ENCODE data around the gene CTDSPL. TPM values are rescaled to one million over a fixed set of nuclear protein-coding genes. Genes with fewer than 3 reads are reported as not detected.
A peak's percentile ranks its signal among the peaks of the same experiment; 100 is the strongest.
"Not testable (repeated sequence)": the region's sequence is repeated elsewhere in the genome, so short reads cannot be mapped to it uniquely, and the experiment has no call there.

CTDSPL gene
- total RNA-seq, 2 experiments from 2014 or later = 0.90 to 2.1 TPM

DNA sequence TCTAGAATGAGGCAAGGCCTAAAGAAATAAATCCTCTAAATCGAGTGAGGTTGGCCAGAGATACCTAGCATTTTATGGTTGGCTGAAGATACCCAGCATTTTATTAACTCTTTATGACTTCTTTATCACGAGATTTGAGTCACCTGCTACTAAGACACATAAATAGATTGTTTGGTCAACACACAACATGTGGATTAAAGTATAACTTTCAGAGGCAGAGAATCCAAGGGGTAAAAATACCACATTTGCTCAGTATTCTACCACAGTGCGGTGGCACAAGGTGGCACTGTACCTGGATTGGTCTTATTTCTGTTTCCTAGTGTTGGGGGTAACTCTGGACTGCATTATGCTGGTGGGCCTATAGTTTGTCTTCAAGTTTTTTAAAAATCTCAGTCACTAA lies 102.0 kb downstream of the CTDSPL start:
- Mint-ChIP-seq H3K36me3 (ENCODE audit: low read depth) (no peaks in the 10 kb centered on the region), H3K4me3 (no peak overlapping the region), H3K27me3 (ENCODE audit: low read depth) (peaks cover 2% of the 10 kb centered on the region), H3K9me3 (ENCODE audit: insufficient read depth) (no peaks in the 10 kb centered on the region), H3K27ac (no peak overlapping the region), H3K4me1 (ENCODE audit: low read depth) (no peaks in the 10 kb centered on the region)
- DNase-seq (no peak), ATAC-seq (no peak)
- ChIA-PET CTCF (interaction anchor here (4.9 to 5.3 kb wide), 2 partner anchors 11 to 63 kb away, joined by 33 to 69 read pairs; no protein-coding TSS in a partner anchor), POLR2A (no interaction called here)

DNA sequence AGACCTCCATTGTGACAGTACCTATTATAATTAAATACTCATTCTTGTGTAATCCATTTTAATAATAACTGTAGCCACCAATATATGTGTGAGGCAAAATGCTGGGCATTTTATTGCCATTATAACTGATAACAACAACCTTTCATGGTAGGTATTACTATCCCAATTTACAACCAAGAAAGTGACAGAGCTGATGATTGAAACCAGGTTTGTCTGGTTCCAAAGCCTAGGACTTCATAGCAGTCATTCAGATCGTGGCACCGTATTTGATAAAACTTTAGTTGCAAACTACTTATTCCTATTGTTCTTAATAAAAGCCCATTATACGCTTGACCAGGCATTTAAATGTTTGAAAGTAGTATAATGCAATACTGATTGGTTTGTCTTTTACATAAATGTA lies 102.5 kb downstream of the CTDSPL start:
- POLR2A ChIA-PET = interaction anchor here (0.9 kb wide), 1 partner anchor 8 kb away, joined by 3 read pairs; no protein-coding TSS in a partner anchor
- no peaks in the 10 kb centered on the region for H3K4me1 Mint-ChIP-seq (ENCODE audit: low read depth)
- H3K27ac Mint-ChIP-seq = no peak overlapping the region
- no peaks in the 10 kb centered on the region for H3K9me3 Mint-ChIP-seq (ENCODE audit: insufficient read depth)
- no peaks in the 10 kb centered on the region for H3K36me3 Mint-ChIP-seq (ENCODE audit: low read depth)
- H3K27me3 Mint-ChIP-seq (ENCODE audit: low read depth) = peaks cover 2% of the 10 kb centered on the region
- no peak for DNase-seq
- CTCF ChIA-PET = interaction anchor here (1.1 to 5.3 kb wide), 4 partner anchors 10 to 89 kb away, joined by 3 to 69 read pairs (median 18); no protein-coding TSS in a partner anchor
- no peak for ATAC-seq
- no peak overlapping the region for H3K4me3 Mint-ChIP-seq

DNA sequence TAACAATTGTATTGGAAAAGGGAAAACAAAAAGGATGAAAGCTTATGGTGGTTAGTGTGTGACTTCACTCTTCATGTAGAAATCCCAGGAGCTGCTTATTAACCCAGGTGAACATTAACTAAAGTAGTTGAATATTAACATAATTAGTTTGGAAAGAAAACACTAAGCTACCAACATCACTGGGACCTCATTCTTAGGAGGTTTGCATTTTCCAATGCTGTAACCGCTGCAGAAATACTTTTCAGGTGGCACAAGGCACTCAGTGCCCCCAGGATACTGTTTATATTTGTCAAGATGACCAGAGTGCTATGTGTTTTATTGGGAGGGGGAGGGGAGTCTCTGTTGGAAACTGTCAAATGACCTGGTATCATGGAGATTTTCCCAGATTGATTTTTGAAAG lies 103.0 kb downstream of the CTDSPL start:
- ATAC-seq (no peak), DNase-seq (no peak)
- Mint-ChIP-seq H3K27me3 (ENCODE audit: low read depth) (peaks cover 2% of the 10 kb centered on the region), H3K4me3 (no peak overlapping the region), H3K9me3 (ENCODE audit: insufficient read depth) (no peaks in the 10 kb centered on the region), H3K36me3 (ENCODE audit: low read depth) (no peaks in the 10 kb centered on the region), H3K4me1 (ENCODE audit: low read depth) (no peaks in the 10 kb centered on the region), H3K27ac (no peak overlapping the region)
- ChIA-PET CTCF (interaction anchor here (1.1 to 5.3 kb wide), 6 partner anchors 10 to 96 kb away, joined by 3 to 69 read pairs (median 12); no protein-coding TSS in a partner anchor), POLR2A (interaction anchor here (0.9 kb wide), 1 partner anchor 8 kb away, joined by 3 read pairs; no protein-coding TSS in a partner anchor)

DNA sequence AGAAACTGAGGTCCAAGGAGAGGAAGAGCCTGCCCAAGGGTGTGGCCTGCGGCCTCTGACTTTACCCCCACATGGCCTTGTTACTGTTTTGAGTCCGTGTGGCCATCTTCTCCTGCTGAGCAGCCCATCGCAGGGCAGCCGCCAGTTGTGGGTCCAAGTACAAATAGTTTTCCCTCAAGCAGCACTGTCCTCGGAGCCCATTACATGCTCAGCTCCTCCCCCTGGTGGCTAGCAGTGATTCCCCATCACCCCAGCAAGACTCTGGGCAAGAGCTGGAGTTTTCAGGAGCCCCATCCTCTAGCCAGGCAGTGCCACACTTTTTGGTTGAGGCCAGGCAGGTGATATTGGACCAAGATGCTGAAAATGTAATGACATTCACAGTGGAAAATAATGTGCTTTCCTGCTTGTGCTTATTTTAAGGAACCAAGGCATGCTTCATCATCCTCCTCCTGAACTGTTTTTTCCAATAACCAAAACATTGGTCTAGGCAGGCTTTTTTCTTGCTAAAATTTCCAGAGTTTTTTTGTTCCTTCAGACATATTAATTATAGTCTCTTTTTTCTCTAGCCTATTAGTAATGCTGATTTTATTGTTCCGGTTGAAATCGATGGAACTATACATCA lies 105.7 kb downstream of the CTDSPL start:
- DNase-seq (peak; percentile 73), ATAC-seq (peak; percentile 89)
- H3K27me3 Mint-ChIP-seq (ENCODE audit: low read depth) = peaks cover under 1% of the 10 kb centered on the region
- no peaks in the 10 kb centered on the region for H3K9me3 Mint-ChIP-seq (ENCODE audit: insufficient read depth)
- no peaks in the 10 kb centered on the region for H3K4me1 Mint-ChIP-seq (ENCODE audit: low read depth)
- no peak overlapping the region for H3K27ac Mint-ChIP-seq
- CTCF ChIA-PET = interaction anchor here (0.6 to 5.3 kb wide), 38 partner anchors 7 to 160 kb away, joined by 3 to 69 read pairs (median 4); partner anchors contain the start of gene DLEC1
- POLR2A ChIA-PET = interaction anchor here (0.6 to 1.3 kb wide), 2 partner anchors 75 to 112 kb away, joined by 3 to 5 read pairs; no protein-coding TSS in a partner anchor
- no peak overlapping the region for H3K4me3 Mint-ChIP-seq
- no peaks in the 10 kb centered on the region for H3K36me3 Mint-ChIP-seq (ENCODE audit: low read depth)

DNA sequence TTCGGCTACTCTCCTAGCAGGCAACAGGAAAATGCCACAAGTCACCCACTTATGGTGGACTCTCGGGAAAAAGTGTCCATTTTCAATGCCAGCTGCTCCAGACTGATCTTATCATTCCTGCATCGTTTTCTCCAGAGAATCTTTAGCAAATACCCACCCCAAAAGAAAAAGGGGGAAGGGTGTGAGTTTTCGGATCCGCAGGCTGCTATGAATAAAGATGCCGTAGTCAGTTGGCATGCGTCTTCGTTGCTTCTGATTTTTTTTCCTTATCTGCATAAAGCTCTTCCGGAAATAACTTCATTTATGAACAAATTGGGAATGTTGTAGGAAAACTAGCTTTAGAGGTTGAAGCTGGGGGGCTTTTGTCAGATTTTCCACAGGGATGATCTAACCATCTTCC lies 106.5 kb downstream of the CTDSPL start:
- ChIA-PET POLR2A (interaction anchor here (1.3 kb wide), 1 partner anchor 113 kb away, joined by 5 read pairs; no protein-coding TSS in a partner anchor), CTCF (interaction anchor here (0.7 to 5.3 kb wide), 28 partner anchors 8 to 161 kb away, joined by 3 to 69 read pairs (median 4); partner anchors contain the start of gene DLEC1)
- Mint-ChIP-seq H3K27ac (no peak overlapping the region), H3K9me3 (ENCODE audit: insufficient read depth) (no peaks in the 10 kb centered on the region), H3K4me1 (ENCODE audit: low read depth) (no peaks in the 10 kb centered on the region), H3K4me3 (no peak overlapping the region), H3K27me3 (ENCODE audit: low read depth) (no peaks in the 10 kb centered on the region), H3K36me3 (ENCODE audit: low read depth) (no peaks in the 10 kb centered on the region)
- ATAC-seq (no peak), DNase-seq (no peak)

DNA sequence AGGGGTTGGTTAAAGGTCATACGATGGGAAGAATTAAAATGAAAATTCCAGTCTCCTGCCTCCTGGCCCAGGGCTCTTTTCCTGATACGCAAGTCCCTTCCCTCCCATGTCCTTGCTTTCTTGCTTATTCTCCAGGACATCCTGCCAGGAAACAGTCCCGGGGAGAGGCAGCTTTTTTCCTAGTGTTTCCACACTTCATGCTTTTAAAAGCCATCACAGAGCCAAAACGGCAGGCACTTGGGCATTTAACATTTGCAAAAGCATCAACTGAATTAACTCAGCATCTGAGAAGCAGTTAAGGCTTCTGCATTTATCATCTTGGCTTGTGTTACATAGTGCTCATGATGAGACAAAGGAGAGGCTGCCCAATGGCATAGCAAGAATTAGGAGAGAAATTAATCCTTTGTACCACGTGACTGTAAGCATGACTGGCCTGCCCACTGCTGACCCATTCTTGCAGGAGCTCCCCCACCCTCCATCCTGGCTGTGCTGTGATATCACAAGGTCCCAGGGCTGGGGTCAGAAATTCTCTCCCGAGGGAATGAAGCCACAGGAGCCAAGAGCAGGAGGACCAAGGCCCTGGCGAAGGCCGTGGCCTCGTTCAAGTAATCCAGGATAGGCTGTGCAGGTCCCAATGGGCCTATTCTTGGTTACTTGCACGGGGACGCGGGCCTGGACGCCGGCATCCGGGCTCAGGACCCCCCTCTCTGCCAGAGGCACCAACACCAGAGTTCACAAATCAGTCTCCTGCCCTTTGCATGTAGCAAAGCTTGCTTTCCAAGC lies 107.3 kb downstream of the CTDSPL start:
- H3K27ac Mint-ChIP-seq = no peak overlapping the region
- no peaks in the 10 kb centered on the region for H3K27me3 Mint-ChIP-seq (ENCODE audit: low read depth)
- ChIA-PET POLR2A (interaction anchor here (1.5 kb wide), 1 partner anchor 41 kb away, joined by 3 read pairs; no protein-coding TSS in a partner anchor), CTCF (interaction anchor here (1.5 to 5.3 kb wide), 7 partner anchors 12 to 129 kb away, joined by 3 to 69 read pairs (median 8); partner anchors contain the start of gene DLEC1)
- H3K4me1 Mint-ChIP-seq (ENCODE audit: low read depth) = no peaks in the 10 kb centered on the region
- ATAC-seq (no peak), DNase-seq (no peak)
- H3K36me3 Mint-ChIP-seq (ENCODE audit: low read depth) = no peaks in the 10 kb centered on the region
- H3K9me3 Mint-ChIP-seq (ENCODE audit: insufficient read depth) = no peaks in the 10 kb centered on the region
- H3K4me3 Mint-ChIP-seq = no peak overlapping the region

DNA sequence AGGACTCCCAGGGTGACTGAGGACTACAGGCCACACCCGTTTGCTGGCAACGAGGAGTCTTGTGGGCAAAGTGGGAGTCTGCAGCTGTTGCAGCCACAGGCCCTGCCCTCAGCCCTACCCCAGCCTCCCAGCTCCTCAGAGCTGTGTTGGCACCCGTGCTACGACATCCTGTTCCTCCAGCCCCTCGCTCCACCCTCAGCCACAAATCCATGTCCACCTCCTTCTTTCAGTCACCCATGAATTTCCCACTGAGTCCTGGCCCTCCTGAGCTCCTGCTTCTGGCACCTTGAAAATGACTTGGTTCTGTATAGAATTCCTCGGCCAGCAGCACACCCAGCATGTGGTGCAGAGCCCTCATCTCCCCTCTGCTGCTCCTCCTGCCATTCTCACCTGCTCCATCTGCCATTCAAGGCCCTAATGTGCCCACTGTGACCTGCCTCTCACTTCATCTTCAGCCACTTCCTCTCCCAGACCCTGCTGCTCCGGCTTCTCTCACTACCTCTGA lies 108.0 kb downstream of the CTDSPL start:
- Mint-ChIP-seq H3K4me1 (ENCODE audit: low read depth) (peaks cover 2% of the 10 kb centered on the region), H3K9me3 (ENCODE audit: insufficient read depth) (no peaks in the 10 kb centered on the region), H3K4me3 (no peak overlapping the region), H3K36me3 (ENCODE audit: low read depth) (no peaks in the 10 kb centered on the region), H3K27me3 (ENCODE audit: low read depth) (no peaks in the 10 kb centered on the region), H3K27ac (no peak overlapping the region)
- ATAC-seq = no peak
- DNase-seq = no peak
- CTCF ChIA-PET = interaction anchor here (1.5 to 2.1 kb wide), 2 partner anchors 103 to 129 kb away, joined by 3 to 8 read pairs; no protein-coding TSS in a partner anchor
- POLR2A ChIA-PET = interaction anchor here (1.5 kb wide), 1 partner anchor 40 kb away, joined by 3 read pairs; no protein-coding TSS in a partner anchor

DNA sequence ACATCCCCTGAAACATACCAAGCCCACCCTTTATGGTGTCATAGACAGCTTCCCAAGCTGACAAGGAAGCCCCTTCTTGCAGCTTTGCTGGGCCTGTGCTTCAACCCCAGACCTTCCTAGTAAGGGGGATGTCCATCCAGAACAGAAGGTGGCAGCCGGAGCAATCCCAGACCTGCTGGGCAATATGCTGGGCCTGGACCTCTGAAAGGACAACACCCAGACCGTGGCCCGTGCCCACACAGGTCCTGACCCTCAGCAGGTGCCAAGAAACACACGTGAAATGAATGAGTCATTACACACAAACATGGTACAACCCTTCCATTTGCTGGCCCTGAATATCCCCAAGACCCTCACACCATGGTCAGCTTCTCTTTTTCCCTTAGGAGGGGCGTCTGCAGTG lies 109.1 kb downstream of the CTDSPL start:
- ATAC-seq (no peak), DNase-seq (no peak)
- no peak overlapping the region for H3K4me3 Mint-ChIP-seq
- no peaks in the 10 kb centered on the region for H3K27me3 Mint-ChIP-seq (ENCODE audit: low read depth)
- CTCF ChIA-PET = interaction anchor here (1.0 to 2.1 kb wide), 3 partner anchors 68 to 127 kb away, joined by 3 to 8 read pairs (median 3); no protein-coding TSS in a partner anchor
- no peak overlapping the region for H3K27ac Mint-ChIP-seq
- peaks cover 6% of the 10 kb centered on the region for H3K4me1 Mint-ChIP-seq (ENCODE audit: low read depth)
- H3K36me3 Mint-ChIP-seq (ENCODE audit: low read depth) = no peaks in the 10 kb centered on the region
- H3K9me3 Mint-ChIP-seq (ENCODE audit: insufficient read depth) = no peaks in the 10 kb centered on the region
- POLR2A ChIA-PET = interaction anchor here (1.5 kb wide), 1 partner anchor 39 kb away, joined by 3 read pairs; no protein-coding TSS in a partner anchor

DNA sequence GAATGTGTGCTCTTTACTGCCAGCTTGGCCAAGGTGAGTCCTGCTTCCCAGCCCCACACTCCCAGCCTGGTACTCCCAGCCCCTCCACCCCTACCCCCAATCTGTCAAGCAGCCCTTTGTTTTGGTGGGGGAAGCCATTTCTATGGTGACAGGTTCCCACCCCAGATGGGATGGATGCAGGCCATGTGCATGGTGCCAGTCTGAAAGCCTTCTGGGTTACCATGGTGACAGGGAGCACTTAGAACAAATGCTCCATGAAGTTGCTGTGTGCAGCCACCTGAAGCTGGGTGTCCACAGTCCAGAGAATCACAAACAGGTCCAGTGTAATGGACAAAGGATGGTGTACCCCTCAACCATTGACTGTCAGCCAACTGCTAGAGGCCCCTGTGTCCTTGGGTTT lies 109.8 kb downstream of the CTDSPL start:
- H3K27me3 Mint-ChIP-seq (ENCODE audit: low read depth) = no peaks in the 10 kb centered on the region
- ChIA-PET CTCF (interaction anchor here (0.9 kb wide), 1 partner anchor 11 kb away, joined by 3 read pairs; no protein-coding TSS in a partner anchor), POLR2A (no interaction called here)
- H3K27ac Mint-ChIP-seq = no peak overlapping the region
- no peak for ATAC-seq
- DNase-seq = no peak
- no peak overlapping the region for H3K4me3 Mint-ChIP-seq
- H3K9me3 Mint-ChIP-seq (ENCODE audit: insufficient read depth) = no peaks in the 10 kb centered on the region
- H3K4me1 Mint-ChIP-seq (ENCODE audit: low read depth) = peaks cover 6% of the 10 kb centered on the region
- no peaks in the 10 kb centered on the region for H3K36me3 Mint-ChIP-seq (ENCODE audit: low read depth)

DNA sequence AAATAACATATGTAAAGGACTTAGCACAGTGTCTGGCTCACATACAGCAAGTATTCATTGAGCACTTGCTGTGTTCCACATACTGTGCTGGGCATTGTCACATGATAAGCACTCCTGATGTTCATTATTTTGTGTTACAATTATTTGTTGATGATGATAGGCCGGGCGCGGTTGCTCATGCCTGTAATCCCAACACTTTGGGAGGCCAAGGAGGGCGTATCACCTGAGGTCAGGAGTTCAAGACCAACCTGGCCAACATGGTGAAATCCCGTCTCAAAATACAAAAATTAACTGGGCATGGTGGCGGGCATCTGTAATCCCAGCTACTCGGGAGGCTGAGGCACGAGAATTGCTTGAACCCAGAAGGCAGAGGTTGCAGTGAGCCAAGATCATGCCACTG lies 110.4 kb downstream of the CTDSPL start:
- H3K27me3 Mint-ChIP-seq (ENCODE audit: low read depth); POLR2A ChIA-PET; DNase-seq; H3K9me3 Mint-ChIP-seq (ENCODE audit: insufficient read depth); ATAC-seq; H3K36me3 Mint-ChIP-seq (ENCODE audit: low read depth); H3K4me3 Mint-ChIP-seq; H3K27ac Mint-ChIP-seq; H3K4me1 Mint-ChIP-seq (ENCODE audit: low read depth): not testable (repeated sequence)
- CTCF ChIA-PET = interaction anchor here (0.9 to 3.3 kb wide), 2 partner anchors 10 to 372 kb away, joined by 3 to 13 read pairs; no protein-coding TSS in a partner anchor

DNA sequence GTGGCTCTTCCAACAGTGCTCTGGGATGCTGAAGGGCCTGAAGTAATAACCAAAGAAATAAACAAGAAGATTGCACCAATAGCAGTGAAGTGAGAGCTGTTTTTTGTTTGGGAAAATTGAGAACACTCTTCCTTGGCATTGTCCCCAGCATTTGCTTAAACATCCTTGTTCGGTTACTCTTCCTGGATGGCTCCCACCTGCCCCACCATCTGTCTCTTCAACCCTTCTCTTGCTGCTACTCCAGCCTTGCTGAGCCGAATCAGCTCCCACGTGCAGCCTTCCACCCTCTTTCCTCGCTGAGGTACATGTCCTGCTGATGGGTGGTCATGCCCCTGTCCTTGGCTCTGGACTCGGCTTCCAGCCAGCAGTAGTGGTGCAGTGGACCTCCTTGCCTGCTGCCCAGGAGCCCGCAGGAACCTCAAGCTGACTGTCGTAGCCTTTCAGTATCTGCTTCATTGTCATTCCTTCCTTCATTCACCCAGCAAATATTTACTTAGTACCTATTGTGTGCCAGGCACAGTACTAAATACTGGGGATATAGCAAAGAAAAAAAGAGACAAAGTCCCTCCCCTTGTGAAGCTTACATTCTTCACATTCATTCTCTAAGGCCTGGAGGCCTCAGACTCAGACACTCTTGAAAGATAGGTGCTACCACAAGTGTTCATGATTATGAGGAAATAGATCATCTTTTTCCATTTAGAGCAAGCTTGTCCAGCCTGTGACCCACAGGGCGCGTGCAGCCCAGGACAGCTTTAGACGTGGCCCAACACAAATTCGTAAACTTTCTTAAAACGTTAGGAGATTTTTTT lies 111.8 kb downstream of the CTDSPL start:
- no peaks in the 10 kb centered on the region for H3K9me3 Mint-ChIP-seq (ENCODE audit: insufficient read depth)
- no peak for DNase-seq
- ATAC-seq = no peak
- H3K27ac Mint-ChIP-seq = no peak overlapping the region
- ChIA-PET POLR2A (no interaction called here), CTCF (interaction anchor here (1.0 to 4.4 kb wide), 21 partner anchors 9 to 518 kb away, joined by 3 to 44 read pairs (median 6); partner anchors contain the start of gene DLEC1)
- H3K4me3 Mint-ChIP-seq = no peak overlapping the region
- H3K27me3 Mint-ChIP-seq (ENCODE audit: low read depth) = no peaks in the 10 kb centered on the region
- H3K4me1 Mint-ChIP-seq (ENCODE audit: low read depth) = peaks cover 6% of the 10 kb centered on the region
- no peaks in the 10 kb centered on the region for H3K36me3 Mint-ChIP-seq (ENCODE audit: low read depth)

Measured in activated CD8-positive, alpha-beta T cell treated with anti-CD3 and anti-CD28 coated beads, Interleukin-2, amount 10 ng/mL, durations not matched to agents 7 days and 5 days (primary cell).